HFFc6 (cell line): ENCODE measurements around the gene NCR2. TPM values are rescaled to one million over a fixed set of nuclear protein-coding genes. Genes with fewer than 3 reads are reported as not detected.

Experiments
- DNase-seq: peaks from one replicate; pipeline ENCODE4 v3.0.0-alpha.2; 2018
- H3K27ac Mint-ChIP-seq: 2 replicates; pipeline ENCODE4 v1.8.0; 2020; ENCODE audit warnings: mild to moderate bottlenecking, mixed read lengths
- H3K27me3 Mint-ChIP-seq: 2 replicates; pipeline ENCODE4 v1.8.0; 2021; ENCODE audit warnings: mild to moderate bottlenecking, moderate library complexity, mixed read lengths; ENCODE audit not compliant: insufficient read depth
- H3K36me3 Mint-ChIP-seq: 2 replicates; pipeline ENCODE4 v1.8.0; 2021; ENCODE audit warnings: low read depth, mixed read lengths
- H3K4me1 Mint-ChIP-seq: 2 replicates; pipeline ENCODE4 v1.8.0; 2020; ENCODE audit warnings: low read depth, mixed read lengths
- H3K4me3 Mint-ChIP-seq: 2 replicates; pipeline ENCODE4 v1.8.0; 2020; ENCODE audit warnings: mild to moderate bottlenecking, moderate library complexity, mixed read lengths
- H3K9me3 Mint-ChIP-seq: 2 replicates; pipeline ENCODE4 v1.8.0; 2020; ENCODE audit warnings: mild to moderate bottlenecking, mixed read lengths
- total RNA-seq, 6 experiments: library from RNA; stranded (reverse); fragmentation: NEBNext Ultra II Directional; extraction: Animal tissue kit (Norgen Biotek cat#: 25700); gene quantifications; 2 replicates in 1 of 6; 3 replicates in 5 of 6; pipeline ENCODE4 v1.2.3, GENCODE V29; 2021
- TF ChIP-seq, protein P1 (sequence below): fragments of 200-600 bp; sonication (generic); IDR thresholded peaks from 2 replicates; pipeline ENCODE4 v1.5.0; 2021; ENCODE audit warnings: antibody characterized with exemption, mild to moderate bottlenecking

The NCR2 gene
- total RNA-seq, 6 experiments from 2014 or later = not detected

GRCh38 chr6:41332241-41332640 is 3.2 kb upstream of the NCR2 start:
- TF ChIP-seq, protein P1, sequence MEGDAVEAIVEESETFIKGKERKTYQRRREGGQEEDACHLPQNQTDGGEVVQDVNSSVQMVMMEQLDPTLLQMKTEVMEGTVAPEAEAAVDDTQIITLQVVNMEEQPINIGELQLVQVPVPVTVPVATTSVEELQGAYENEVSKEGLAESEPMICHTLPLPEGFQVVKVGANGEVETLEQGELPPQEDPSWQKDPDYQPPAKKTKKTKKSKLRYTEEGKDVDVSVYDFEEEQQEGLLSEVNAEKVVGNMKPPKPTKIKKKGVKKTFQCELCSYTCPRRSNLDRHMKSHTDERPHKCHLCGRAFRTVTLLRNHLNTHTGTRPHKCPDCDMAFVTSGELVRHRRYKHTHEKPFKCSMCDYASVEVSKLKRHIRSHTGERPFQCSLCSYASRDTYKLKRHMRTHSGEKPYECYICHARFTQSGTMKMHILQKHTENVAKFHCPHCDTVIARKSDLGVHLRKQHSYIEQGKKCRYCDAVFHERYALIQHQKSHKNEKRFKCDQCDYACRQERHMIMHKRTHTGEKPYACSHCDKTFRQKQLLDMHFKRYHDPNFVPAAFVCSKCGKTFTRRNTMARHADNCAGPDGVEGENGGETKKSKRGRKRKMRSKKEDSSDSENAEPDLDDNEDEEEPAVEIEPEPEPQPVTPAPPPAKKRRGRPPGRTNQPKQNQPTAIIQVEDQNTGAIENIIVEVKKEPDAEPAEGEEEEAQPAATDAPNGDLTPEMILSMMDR = no peak
- Mint-ChIP-seq H3K4me3 (no peak overlapping the region), H3K9me3 (no peaks in the 10 kb centered on the region), H3K27me3 (peaks cover 56% of the 10 kb centered on the region), H3K36me3 (no peaks in the 10 kb centered on the region), H3K27ac (no peak overlapping the region), H3K4me1 (no peaks in the 10 kb centered on the region)
- DNase-seq = no peak

DNA sequence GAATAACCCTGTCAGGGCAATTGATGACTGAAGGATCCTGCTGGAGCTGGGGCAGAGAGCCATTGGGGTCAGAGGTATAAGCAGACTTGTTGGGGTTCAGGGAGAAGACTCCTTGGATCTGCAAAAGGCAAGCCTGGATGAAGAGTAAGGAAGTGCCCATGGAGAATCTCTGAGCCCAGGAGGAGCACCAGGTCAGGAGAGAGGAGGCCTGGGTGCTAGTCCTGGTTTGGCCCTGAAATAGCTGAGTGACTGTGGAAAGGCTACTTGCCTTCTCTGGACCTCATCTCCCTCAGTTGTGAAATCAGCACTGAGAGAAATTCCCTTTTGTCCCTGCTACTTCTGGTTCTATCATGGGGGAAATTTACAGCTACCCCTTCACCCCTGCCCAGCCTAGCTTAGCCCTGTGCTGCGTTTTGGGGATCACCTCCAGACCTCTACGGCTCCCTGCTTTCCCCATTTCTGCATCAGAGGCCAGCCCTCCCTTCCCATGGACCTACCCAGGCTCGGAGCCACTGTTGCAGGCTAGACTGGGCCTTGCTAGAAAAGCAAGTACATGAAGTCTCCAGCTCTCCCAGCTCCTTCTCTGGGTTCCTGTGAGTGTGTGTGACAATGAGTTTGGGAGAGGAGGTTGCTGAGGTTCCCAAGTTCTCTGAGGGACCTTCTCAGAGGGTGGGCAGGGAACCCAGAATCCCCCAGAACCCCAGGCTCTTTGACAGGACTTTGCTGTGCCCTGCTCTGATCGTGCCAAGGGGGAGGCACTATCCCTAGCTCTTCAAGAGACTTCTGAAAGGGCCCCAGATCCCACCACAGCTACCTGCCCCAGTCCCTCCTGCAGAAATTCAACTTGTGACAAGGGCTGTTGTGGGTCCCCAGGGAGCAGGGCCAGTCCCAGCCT is 2.3 kb upstream of the NCR2 start:
- Mint-ChIP-seq H3K36me3 (no peaks in the 10 kb centered on the region), H3K9me3 (no peaks in the 10 kb centered on the region), H3K4me3 (no peak overlapping the region), H3K4me1 (no peaks in the 10 kb centered on the region), H3K27me3 (peaks cover 56% of the 10 kb centered on the region), H3K27ac (no peak overlapping the region)
- no peak for DNase-seq
- TF ChIP-seq, protein P1 = no peak

DNA sequence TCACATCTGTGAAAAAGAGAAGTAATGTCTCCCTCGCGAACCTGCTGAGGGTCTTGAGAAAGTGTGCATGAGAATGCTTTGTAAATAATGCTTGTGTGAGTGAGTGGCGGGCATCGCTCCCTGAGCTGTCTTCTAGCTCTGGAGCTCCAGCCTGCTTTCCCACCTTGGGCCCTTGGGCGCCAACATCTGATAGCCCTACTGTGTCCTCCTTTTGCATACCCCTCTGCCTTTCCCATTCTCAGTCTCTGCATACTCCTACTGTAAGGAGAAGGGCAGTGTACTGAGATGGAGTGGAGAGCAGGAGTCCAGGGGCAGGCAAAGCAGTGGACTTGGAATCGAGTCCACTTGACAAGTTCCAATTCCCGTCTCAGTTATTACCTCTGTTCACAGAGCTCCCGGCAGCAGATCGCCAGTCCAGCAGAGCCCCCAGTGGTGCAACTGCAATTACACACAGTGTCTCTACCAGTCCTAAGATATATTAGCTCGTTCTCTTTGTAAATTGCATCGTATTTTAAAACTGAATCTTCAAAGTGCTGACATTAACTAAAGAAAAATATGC is 847 bp upstream of the NCR2 start:
- DNase-seq = no peak
- peaks cover 47% of the 10 kb centered on the region for H3K27me3 Mint-ChIP-seq
- H3K27ac Mint-ChIP-seq = no peak overlapping the region
- H3K4me1 Mint-ChIP-seq = no peaks in the 10 kb centered on the region
- no peaks in the 10 kb centered on the region for H3K9me3 Mint-ChIP-seq
- no peak overlapping the region for H3K4me3 Mint-ChIP-seq
- TF ChIP-seq, protein P1 = peak; percentile 35; the same call in 1 of the 2 replicates
- H3K36me3 Mint-ChIP-seq = no peaks in the 10 kb centered on the region

- peaks cover 41% of the 10 kb centered on the region for H3K27me3 Mint-ChIP-seq
- H3K27ac Mint-ChIP-seq = no peak overlapping the region
- no peaks in the 10 kb centered on the region for H3K9me3 Mint-ChIP-seq
- no peaks in the 10 kb centered on the region for H3K36me3 Mint-ChIP-seq
- no peak for DNase-seq
- no peaks in the 10 kb centered on the region for H3K4me1 Mint-ChIP-seq
- H3K4me3 Mint-ChIP-seq = no peak overlapping the region
- TF ChIP-seq, protein P1 = no peak
These were observed 535 bp downstream of the NCR2 start for GRCh38 chr6:41335943-41336342.

- H3K36me3 Mint-ChIP-seq = no peaks in the 10 kb centered on the region
- no peak overlapping the region for H3K27ac Mint-ChIP-seq
- H3K9me3 Mint-ChIP-seq = no peaks in the 10 kb centered on the region
- no peak for DNase-seq
- TF ChIP-seq, protein P1 = no peak
- H3K4me3 Mint-ChIP-seq = no peak overlapping the region
- no peaks in the 10 kb centered on the region for H3K4me1 Mint-ChIP-seq
- H3K27me3 Mint-ChIP-seq = peaks cover 36% of the 10 kb centered on the region
These were observed 1.4 kb downstream of the NCR2 start for GRCh38 chr6:41336824-41337223.
